GM20000 (cell line): ENCODE measurements around the gene SFI1.

ENCODE experiments used
- DNase-seq: peaks from one replicate; pipeline ENCODE4 v3.0.0; 2012; ENCODE audit warnings: low spot score
- TF ChIP-seq, protein P1 (sequence below): IDR thresholded peaks from 2 replicates; pipeline ENCODE4 v1.5.1; 2012; ENCODE audit warnings: mild to moderate bottlenecking, control low read depth; ENCODE audit errors: extremely low read depth, missing control alignments

The SFI1 gene

GRCh38 chr22:31616315-31616980 lies 120.1 kb downstream of the SFI1 start:
- peak; percentile 84 for DNase-seq
- TF ChIP-seq, protein P1, sequence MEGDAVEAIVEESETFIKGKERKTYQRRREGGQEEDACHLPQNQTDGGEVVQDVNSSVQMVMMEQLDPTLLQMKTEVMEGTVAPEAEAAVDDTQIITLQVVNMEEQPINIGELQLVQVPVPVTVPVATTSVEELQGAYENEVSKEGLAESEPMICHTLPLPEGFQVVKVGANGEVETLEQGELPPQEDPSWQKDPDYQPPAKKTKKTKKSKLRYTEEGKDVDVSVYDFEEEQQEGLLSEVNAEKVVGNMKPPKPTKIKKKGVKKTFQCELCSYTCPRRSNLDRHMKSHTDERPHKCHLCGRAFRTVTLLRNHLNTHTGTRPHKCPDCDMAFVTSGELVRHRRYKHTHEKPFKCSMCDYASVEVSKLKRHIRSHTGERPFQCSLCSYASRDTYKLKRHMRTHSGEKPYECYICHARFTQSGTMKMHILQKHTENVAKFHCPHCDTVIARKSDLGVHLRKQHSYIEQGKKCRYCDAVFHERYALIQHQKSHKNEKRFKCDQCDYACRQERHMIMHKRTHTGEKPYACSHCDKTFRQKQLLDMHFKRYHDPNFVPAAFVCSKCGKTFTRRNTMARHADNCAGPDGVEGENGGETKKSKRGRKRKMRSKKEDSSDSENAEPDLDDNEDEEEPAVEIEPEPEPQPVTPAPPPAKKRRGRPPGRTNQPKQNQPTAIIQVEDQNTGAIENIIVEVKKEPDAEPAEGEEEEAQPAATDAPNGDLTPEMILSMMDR, result no peak

GRCh38 chr22:31618057-31618456 lies 121.7 kb downstream of the SFI1 start:
- no peak for DNase-seq
- TF ChIP-seq, protein P1, result no peak

DNA sequence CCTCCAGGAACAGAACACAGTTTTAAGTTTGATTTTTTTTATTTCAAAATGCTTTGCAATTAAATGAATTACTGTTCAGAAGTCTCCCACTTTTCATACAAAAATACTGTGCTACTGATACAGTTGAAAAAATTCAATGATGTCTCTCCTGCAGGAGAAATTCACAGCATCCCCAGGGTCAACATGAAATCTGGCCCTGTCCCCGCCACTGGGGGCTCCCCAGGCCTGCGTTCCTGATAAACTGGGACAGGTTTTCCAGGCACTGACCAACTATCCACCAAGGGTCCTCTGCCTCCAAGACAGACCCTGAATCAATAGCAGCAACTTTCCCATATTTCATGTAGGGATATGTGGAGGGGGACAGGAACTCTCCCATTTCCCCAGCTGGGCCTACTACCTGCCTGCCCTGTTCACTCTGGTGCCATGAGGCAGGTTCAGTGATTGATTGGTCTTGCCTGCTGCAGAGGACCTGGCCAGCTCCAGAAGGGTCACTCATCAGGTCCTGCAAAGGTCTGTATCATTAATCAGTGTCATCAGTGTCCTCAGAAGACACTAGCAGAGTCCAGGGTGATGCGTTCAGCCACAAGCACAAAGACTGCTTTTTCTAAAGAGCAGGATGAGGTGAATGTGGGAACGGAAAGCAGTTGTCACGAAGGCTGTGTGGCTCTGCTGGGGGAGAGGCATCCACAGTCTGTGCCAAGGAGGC lies 122.3 kb downstream of the SFI1 start:
- DNase-seq, result no peak
- TF ChIP-seq, protein P1, result no peak

DNA sequence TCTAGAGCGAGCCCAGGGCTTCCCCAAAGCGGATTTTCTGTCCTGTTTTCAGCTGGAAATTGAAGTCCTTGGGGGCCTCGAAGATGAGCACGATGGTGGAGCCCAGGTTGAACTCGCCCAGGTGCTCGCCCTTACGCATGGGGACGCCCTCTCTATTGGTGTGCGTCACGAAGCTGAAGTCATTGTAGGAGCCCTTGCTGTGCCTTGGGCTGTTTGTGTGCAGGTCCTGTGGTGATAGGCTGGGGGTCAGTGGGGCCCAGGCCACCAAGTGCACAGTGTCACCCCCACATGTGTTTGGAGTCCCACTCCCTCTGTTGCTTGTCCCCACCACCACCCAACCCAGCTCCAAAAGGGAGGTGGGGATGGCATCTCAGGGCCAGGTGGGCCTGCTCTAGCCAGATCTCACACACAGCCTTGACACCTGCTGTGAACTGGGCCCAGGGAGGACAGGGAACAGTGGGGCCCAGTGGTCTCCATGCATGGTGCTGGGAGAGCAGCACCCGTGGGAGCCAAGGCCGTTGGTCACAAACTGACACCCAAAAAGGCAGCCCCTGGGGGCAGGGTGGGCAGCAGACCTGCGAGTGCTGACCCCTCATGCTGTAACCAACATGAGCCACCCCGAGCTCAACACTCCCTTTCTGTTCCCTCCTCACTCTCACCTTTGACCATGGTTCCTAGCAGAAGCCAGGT lies 123.4 kb downstream of the SFI1 start:
- TF ChIP-seq, protein P1, result no peak
- no peak for DNase-seq

DNA sequence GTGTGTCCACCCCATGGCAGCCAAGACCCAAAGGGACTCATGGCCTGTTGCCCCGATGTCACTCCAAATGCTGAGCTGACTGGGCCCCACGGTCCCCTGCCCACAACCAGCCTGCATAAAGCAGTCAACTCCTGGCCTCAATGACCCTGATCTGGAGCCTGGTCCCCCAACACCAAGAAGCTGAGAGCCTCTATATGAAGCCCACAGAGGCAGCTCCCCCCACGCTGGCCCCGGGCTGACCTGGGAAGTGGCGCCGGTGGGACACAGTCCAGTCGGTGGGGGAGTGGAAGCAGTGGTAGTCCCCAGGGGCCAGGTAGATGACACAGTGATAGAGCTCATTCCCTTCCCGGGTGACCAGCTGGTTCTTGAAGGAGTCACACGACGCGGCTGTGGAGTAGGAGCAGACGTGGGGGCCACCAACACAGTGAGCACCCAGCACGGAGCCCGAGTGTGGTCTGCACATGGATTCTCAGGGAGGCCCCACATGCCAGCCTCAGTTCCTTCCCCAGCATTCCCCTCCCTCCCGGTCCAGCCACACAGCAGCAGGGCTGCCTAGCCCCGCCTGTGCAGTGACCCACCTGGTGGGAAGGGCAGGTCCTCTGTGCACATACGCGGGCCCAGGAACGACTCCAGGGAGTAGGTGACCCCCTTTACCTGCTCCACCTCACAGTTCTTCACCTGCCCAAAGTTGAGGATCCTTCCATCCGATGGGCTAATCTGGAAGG lies 124.6 kb downstream of the SFI1 start:
- TF ChIP-seq, protein P1, result no peak
- no peak for DNase-seq

- no peak for DNase-seq
- TF ChIP-seq, protein P1, result no peak
Measured at GRCh38 chr22:31621507-31622124, 125.3 kb downstream of the SFI1 start.
